RCC 7860 (cell line): ENCODE measurements around the gene FGFR4.

Source experiments
- DNase-seq: peaks from one replicate; pipeline ENCODE4 v3.0.0-alpha.2; 2015; ENCODE audit warnings: low spot score
- FAIRE-seq: peaks from 2 replicates; lab custom pipeline; 2012; peaks lifted over from hg19 to GRCh38; lab: Jason Lieb, UNC

FGFR4 gene

GRCh38 chr5:177098470-177099141 is 11.9 kb downstream of the FGFR4 start:
- DNase-seq (no peak), FAIRE-seq (no peak)

GRCh38 chr5:177099422-177100093 is 12.8 kb downstream of the FGFR4 start:
- FAIRE-seq (no peak), DNase-seq (no peak)

- peak; percentile 57 for DNase-seq
- FAIRE-seq = no peak
Observed at GRCh38 chr5:177100714-177101121, 14.0 kb downstream of the FGFR4 start.

GRCh38 chr5:177103523-177104253 is 17.0 kb downstream of the FGFR4 start:
- DNase-seq (no peak), FAIRE-seq (no peak)

- no peak for DNase-seq
- FAIRE-seq = no peak
Observed at GRCh38 chr5:177105691-177106476, 19.2 kb downstream of the FGFR4 start.

- DNase-seq (no peak), FAIRE-seq (no peak)
Observed at GRCh38 chr5:177107159-177107558, 20.4 kb downstream of the FGFR4 start.

- DNase-seq (no peak), FAIRE-seq (no peak)
Observed at GRCh38 chr5:177109810-177110209, 23.1 kb downstream of the FGFR4 start.

- no peak for FAIRE-seq
Observed at GRCh38 chr5:177111720-177112394, 25.1 kb downstream of the FGFR4 start.

GRCh38 chr5:177112589-177113220 is 26.0 kb downstream of the FGFR4 start:
- DNase-seq (no peak), FAIRE-seq (no peak)

More at GRCh38 chr5:177111720-177112394, 25.1 kb downstream of the FGFR4 start:
- peak; percentile 37 for DNase-seq

GRCh38 chr5:177113566-177114424 is 27.1 kb downstream of the FGFR4 start:
- DNase-seq (peak; percentile 64), FAIRE-seq (peak; percentile 66)

GRCh38 chr5:177116631-177117373 is 30.1 kb downstream of the FGFR4 start:
- FAIRE-seq = no peak
- DNase-seq = no peak

GRCh38 chr5:177117441-177118045 is 30.8 kb downstream of the FGFR4 start:
- no peak for FAIRE-seq
- no peak for DNase-seq

GRCh38 chr5:177122566-177122965 is 35.9 kb downstream of the FGFR4 start:
- no peak for FAIRE-seq
- DNase-seq = no peak

- FAIRE-seq = no peak
Observed at GRCh38 chr5:177123789-177124485, 37.2 kb downstream of the FGFR4 start.

GRCh38 chr5:177124486-177124991 is 37.8 kb downstream of the FGFR4 start:
- no peak for FAIRE-seq
- DNase-seq = no peak

More at GRCh38 chr5:177123789-177124485, 37.2 kb downstream of the FGFR4 start:
- no peak for DNase-seq

- no peak for FAIRE-seq
Observed at GRCh38 chr5:177126771-177127170, 40.1 kb downstream of the FGFR4 start.

GRCh38 chr5:177128551-177128981 is 41.9 kb downstream of the FGFR4 start:
- peak; percentile 62 for DNase-seq
- no peak for FAIRE-seq

More at GRCh38 chr5:177126771-177127170, 40.1 kb downstream of the FGFR4 start:
- DNase-seq = no peak
